NCI-H2171 treated with DMSO at 0.1 percent for 48 hours (cell line): ENCODE data around the gene SNX9.
"Not testable (repeated sequence)": the region's sequence is repeated elsewhere in the genome, so short reads cannot be mapped to it uniquely, and the experiment has no call there.

Source experiments
- DNase-seq: peaks from one replicate; lab custom pipeline; 2025; lab: John Stamatoyannopoulos, UW

SNX9 gene

GRCh38 chr6:157831424-157832249 is 8.6 kb downstream of the SNX9 start:
- peak; percentile 71 for DNase-seq

DNA sequence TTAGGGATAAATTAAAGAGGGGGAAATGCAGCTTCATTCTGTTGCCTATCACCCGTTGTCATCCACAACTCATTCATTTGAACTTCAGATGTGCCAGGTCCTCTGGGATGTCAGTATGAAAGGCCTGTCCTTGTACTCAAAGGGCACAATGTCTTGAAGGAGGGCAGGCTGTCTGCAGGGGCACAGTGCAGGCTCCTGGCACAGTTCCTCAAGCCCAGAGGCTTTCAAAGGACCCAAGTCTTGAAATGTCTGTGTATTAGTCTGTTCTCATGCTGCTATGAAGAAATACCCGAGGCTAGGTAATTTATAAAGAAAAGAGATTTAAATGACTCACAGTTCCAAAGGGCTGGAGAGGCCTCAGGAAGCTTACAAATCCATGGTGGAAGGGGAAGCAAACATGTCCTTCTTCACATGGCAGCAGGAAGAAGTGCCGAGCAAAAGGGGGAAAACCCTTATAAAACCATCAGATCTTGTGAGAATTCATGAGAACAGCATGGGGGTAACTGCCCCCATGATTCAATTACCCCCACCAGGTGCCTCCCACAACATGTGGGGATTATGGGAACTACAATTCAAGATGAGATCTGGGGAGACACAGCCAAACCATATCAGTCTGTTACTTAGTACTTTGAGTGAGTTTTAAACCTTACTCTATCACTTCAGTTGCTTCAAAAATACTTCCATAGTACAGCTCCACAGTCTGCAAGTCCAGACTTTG is 9.4 kb downstream of the SNX9 start:
- DNase-seq: no peak

DNA sequence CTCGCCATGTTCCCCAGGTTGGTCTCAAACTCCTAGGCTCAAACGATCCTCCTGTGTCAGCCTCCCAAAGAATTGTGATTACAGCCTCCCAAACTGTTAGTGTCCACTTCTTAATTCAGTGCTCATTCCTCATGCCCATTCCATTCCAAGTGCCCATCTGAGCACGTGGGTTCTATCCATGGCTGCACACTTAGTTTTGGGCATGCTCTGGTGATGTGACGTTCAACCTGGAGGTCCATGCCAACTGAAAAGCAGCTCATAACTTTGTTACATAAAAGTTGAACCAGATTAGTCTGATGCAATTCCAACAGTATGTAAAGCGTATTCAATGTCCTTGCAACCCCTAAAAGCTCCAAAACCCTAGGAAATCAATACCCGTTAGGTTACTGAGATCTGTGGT is 11.5 kb downstream of the SNX9 start:
- no peak for DNase-seq

DNA sequence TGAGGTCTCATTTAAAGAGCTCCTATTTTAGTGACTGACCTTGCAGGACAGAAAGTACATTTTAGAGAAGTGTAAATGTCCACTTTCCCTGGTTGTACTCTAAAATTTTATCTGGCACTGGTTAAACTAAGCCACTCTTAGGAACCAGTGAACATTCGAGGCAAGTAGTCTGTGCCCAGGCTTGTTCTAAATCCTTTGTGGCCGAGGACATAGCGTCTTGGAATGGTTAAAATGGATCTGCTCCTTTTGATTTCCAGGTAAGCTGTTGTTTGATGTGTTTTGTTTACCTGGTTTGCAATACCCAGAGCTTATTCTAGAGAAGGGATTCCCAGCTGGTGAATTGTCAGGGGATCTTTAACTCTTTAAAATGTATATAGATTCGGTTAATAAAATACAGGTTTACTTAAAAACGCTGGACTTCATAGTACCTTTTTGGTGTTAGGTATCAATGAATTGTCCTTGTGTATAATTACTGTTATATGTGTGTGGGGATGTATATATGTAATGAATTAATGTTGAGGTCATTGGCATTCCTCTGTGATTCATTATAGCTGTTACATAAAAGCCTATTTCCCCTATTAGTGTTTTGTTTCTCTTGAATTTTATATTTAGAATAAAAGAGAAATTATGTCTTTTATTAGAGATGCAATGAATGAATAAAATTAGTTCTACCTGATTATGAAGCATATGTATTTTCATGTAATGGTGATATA is 15.8 kb downstream of the SNX9 start:
- no peak for DNase-seq

DNA sequence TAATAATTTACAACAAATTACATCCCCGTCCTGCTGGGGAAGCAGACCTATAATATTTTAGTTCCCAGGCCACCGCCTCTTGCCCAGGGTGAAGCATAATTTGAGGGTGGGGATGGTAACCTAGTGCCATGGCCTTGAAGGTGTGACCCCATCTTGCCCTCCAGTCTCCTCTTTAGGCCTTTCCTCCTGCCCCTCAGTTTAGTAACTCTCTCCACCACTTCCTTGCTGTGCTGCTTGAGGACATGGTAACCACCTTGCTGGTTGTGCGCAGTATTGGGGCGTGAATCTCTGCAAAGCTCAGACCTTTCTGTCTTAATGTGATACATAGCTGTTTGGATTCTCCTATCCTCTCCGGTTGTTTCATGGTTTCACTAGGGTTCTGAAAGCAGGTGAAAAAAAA is 16.6 kb downstream of the SNX9 start:
- DNase-seq: no peak

DNA sequence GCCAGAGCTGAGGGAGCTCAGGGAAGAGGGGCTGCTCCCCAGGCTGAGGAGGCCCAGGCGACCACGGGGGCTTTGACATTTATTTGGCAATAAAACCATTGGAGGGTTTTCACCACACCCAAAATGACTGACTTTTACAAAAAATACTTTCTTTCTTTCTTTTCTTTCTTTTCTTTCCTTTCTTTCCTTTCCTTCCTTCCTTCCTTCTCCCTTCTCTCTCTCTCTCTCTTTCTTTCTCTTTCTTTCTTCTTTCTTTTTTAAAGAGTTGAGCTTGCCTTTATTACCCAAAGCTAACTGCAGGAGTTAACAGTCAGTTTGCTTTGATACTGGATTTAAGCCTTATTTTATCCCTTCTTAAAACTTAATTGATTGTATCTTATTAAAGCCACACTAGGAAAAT is 17.2 kb downstream of the SNX9 start:
- no peak for DNase-seq

DNA sequence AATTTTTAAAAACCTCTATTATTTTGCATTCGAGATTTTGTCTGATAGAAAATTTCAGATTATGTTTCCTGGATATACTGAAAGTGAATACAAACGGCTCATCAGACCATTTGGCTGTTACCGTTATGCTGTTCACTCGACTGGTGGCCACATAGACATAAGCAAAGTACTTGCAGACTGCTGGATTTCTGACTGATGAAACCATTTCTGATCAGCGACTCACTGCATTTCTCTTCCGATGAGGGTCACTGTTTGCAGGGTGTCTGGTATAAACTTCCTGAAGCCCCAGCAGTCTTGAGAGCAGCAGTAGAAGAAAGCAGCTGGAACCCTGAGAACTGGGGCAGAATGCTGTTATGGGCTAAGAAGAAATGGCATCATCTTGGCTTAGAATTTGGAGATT is 17.7 kb downstream of the SNX9 start:
- no peak for DNase-seq

- no peak for DNase-seq
These were observed 18.3 kb downstream of the SNX9 start for GRCh38 chr6:157841211-157841840.

DNA sequence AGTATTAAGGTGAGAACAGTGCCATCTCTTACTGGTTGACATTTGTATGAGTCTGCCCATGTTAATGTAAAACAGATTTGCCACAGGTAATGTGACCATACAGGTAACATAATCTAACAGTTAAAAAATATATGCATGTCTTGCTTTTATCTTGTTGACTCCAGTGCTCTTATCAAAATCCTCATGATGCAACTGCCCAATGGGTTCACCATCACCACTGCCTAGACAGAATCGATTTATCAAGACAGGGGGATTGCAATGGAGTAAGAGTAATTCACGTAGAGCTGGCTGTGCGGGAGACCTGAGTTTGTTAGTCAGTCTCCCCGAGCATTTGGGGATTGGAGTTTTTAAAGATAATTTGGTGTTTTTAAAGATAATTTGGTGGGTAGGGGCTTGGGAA is 19.2 kb downstream of the SNX9 start:
- no peak for DNase-seq

DNA sequence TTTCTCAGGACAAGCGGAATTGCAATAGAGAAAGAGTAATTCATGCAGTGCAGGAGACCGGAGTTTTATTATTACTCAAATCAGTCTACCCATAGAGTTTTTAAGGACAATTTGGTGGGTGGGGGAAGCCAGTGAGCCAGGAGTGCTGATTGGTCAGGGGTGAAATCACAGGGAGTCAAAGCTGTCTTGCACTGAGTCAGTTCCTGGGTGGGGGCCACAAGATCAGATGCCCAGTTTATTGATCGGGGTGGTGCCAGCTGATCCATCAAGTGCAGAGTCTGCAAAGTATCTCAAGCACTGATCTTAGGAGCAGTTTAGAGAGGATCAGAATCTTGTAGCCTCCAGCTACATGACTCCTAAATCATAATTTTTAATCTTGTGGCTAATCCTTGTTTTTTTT is 21.1 kb downstream of the SNX9 start:
- DNase-seq: not testable (repeated sequence)

GRCh38 chr6:157845493-157846259 is 22.6 kb downstream of the SNX9 start:
- no peak for DNase-seq

GRCh38 chr6:157847846-157848245 is 24.8 kb downstream of the SNX9 start:
- no peak for DNase-seq

GRCh38 chr6:157848693-157849092 is 25.6 kb downstream of the SNX9 start:
- DNase-seq: peak; percentile 75

DNA sequence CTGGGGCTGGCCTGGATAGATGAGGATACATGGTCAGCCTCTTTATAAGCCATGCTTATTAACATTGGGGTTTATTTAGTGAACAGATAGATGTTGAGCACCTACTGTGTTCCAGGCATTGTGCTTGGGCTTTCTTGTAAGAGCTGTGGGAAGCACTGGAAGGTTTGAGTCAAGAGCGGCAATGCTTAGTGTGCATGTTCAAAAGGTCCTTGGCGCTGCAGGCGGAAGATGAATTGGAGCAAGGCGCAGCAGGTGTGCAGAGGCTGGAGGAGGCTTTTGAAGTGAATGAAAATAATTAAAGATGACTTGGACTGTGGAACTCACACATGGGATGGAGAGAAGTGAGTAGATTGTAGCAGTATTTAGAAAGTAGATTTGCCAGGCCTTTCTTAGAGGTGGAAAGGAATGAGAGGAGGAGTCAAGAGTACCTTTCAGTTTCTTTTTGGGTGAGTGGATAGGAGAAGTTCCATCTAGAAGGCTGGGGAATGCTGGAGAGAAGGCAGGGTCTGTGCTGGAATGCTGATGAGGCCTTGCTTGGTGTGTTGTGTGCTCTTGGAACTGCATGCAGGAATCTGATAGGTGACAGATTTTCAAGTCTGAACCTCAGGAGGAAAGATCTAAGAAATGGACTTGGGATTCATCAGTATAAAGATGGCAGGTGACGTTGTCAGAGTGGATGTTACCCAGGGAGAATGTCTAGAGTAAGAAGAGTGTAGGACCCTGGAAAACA is 26.4 kb downstream of the SNX9 start:
- DNase-seq: no peak

- DNase-seq: no peak
These were observed 27.0 kb downstream of the SNX9 start for GRCh38 chr6:157850030-157850429.

DNA sequence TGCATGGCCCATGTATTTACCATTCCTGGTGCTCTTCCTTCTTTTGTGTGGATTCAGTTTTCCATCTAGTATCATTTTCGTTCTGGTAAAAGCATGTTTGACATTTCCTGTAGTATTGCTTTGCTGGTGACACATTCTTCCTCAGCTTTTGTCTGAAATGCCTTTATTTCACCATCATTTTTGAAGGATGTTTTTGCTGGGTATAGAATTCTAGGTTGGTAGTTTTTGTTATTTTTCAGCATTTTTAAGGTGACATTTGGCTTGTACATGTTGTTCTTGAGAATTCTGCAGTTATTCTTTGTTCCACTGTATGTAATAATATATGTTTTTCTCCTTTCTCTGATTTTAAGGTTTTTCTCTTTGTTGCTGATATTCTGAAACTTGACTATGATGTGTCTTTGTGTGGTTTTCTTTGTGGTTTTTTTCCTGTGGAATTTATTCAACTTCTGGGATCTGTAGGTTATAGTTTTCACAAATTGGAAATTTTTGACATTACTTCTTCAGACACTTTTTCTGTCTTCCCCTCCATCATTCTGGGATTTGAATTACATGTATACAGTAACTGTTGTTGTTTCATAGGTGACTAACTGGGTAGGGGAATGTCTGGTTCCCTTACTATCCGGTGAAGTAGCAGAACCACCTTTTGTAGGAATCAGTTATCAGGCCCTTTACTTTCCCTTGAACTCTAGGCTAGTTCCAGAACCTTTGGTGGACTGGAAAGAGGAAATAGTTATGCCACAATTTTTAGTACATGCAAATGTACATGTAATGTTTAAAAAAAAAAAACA is 30.2 kb downstream of the SNX9 start:
- DNase-seq: no peak

DNA sequence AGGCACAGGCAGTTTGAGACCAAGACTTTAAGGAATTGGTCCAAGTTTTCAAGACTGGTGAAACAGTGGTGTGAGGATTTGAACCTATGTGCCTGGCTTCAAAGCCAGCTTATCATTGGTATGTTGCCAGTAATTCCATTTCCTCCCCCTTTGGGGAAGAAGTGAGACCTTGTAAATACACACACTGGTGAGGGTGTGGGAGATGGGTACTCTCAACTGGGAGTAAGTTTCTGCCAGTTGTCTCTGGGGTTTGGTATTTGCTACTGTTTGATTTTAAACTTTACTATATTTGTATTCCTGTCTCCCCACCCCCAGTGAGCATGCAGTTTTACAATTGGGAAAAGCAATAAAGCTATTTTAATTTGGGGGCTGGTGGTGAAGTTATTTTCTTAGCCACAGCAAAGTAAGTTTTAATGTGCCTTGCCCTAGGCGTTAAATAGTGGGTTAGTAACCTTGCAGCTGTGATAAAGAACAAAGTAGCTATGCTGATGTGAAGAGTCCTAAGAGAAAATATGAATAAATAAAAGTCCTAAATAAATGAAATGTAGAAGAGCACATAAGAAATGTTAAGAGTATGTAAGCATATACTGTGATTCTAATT is 31.0 kb downstream of the SNX9 start:
- no peak for DNase-seq

DNA sequence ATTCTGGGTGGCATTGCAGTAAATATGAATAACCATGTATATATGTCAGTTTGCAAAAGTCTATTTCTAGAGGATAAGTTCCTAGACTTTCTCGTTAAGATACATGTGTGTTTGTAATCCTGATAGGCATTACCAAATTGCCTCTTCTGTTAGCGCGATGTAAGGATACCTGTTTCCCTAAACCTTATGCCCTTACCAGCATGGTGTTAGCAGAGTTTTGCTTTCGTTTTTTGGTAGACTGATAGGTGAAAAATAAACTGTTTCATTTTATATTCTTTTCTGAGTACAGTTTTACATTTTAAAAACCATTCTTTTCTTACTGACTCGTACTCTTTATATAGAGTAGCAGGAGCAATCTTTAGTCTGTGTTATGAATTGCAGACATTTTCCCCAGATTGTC is 32.3 kb downstream of the SNX9 start:
- DNase-seq: no peak

DNA sequence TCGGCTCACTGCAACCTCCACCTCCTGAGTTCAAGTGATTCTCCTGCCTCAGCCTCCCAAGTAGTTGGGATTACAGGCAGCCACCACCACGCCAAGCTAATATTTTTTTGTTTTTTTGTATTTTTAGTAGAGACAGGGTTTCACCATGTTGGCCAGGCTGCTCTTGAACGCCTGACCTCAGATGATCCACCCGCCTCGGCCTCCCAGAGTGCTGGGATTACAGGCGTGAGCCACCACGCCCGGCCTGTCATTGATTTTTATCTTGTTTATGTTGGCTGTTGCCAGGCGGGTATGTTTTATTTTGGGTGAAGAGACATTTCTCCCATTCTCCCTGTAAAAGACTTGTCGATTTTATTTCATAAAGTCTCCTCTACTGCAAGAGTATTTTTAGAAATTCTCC is 32.8 kb downstream of the SNX9 start:
- not testable (repeated sequence) for DNase-seq

GRCh38 chr6:157858664-157859063 is 35.6 kb downstream of the SNX9 start:
- not testable (repeated sequence) for DNase-seq
